Inferior parietal cortex (tissue), 1 donor: ENCODE data around the gene ANGPTL2.
"Not testable (repeated sequence)": the region's sequence is repeated elsewhere in the genome, so short reads cannot be mapped to it uniquely, and the experiment has no call there.

ENCODE experiments used
- DNase-seq: peaks from one replicate; pipeline ENCODE4 v3.0.0-alpha.2; 2016; ENCODE audit errors: extremely low spot score

The ANGPTL2 gene

GRCh38 chr9:127154390-127155191 is 32.2 kb upstream of the ANGPTL2 start:
- DNase-seq, result no peak

GRCh38 chr9:127154003-127154389 is 31.6 kb upstream of the ANGPTL2 start:
- DNase-seq, result no peak

- DNase-seq, result no peak
Measured at GRCh38 chr9:127153501-127153900, 31.1 kb upstream of the ANGPTL2 start.

GRCh38 chr9:127149463-127150390 is 27.3 kb upstream of the ANGPTL2 start:
- DNase-seq, result no peak

GRCh38 chr9:127149010-127149409 is 26.6 kb upstream of the ANGPTL2 start:
- no peak for DNase-seq

GRCh38 chr9:127148014-127148413 is 25.6 kb upstream of the ANGPTL2 start:
- DNase-seq, result no peak

GRCh38 chr9:127147251-127147650 is 24.8 kb upstream of the ANGPTL2 start:
- DNase-seq, result no peak

- not testable (repeated sequence) for DNase-seq
Measured at GRCh38 chr9:127146841-127147240, 24.4 kb upstream of the ANGPTL2 start.

- DNase-seq, result no peak
Measured at GRCh38 chr9:127144670-127145445, 22.4 kb upstream of the ANGPTL2 start.

- no peak for DNase-seq
Measured at GRCh38 chr9:127143920-127144465, 21.6 kb upstream of the ANGPTL2 start.

- no peak for DNase-seq
Measured at GRCh38 chr9:127142931-127143464, 20.6 kb upstream of the ANGPTL2 start.

GRCh38 chr9:127142291-127142690 is 19.9 kb upstream of the ANGPTL2 start:
- DNase-seq, result no peak

- no peak for DNase-seq
Measured at GRCh38 chr9:127140842-127141675, 18.6 kb upstream of the ANGPTL2 start.

GRCh38 chr9:127140181-127140580 is 17.7 kb upstream of the ANGPTL2 start:
- no peak for DNase-seq

GRCh38 chr9:127139775-127140174 is 17.3 kb upstream of the ANGPTL2 start:
- no peak for DNase-seq

GRCh38 chr9:127139071-127139731 is 16.8 kb upstream of the ANGPTL2 start:
- DNase-seq, result no peak

- DNase-seq, result no peak
Measured at GRCh38 chr9:127138444-127138843, 16.0 kb upstream of the ANGPTL2 start.

- DNase-seq, result no peak
Measured at GRCh38 chr9:127137640-127138360, 15.4 kb upstream of the ANGPTL2 start.
